ENCODE results near the gene SHISA7. TPM values are rescaled to one million over a fixed set of nuclear protein-coding genes. Genes with fewer than 3 reads are reported as not detected.

SHISA7 gene
- total and polyA plus RNA-seq, 2 of the 4 experiments (the other 2 are of a cell fraction), result not detected

DNA sequence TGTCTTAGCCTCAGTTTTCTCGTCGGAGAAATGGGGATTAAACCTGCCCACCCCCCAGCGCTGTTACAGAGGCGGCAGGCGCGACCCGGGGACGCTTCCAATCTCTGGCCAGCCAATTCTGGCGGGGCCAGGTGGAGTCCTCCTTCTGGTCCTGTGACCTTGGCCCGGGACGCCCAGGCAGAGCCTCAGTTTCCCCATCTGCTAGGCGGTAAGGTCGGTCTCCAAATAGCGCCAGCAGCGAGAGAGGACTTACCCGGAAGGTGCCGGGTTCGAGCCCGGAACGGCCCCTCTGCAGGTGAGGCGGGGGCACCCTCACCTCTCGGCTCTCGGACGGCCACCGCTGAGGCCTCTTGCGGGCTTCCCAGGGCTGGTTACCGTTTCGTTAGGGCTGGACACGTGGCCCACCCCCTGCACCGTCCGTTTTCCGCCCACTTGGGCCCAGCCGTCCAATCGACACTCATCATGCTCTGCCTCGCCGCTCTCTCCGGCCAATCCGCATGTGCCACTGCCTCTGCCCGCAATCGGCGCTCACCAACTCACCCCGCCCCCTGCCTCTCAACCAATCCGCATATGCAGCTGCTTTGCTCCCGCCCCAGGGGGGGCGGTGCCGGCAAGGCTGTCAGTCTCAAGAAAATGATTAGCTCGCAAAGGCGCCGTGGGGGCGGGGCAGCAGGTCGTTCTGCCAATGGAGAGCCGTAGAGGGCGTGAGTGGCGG lies 18.3 kb upstream of the SHISA7 start, which contains the start of gene ISOC2:
Gene ISOC2 (minus strand): TSS at position 384 of the 715 bp plus-strand sequence. CDS start 5,156 bp downstream, outside the sequence.
- BruUV-seq (replicated peaks), result no TSS peak
- H3K14ac ChIP-seq (replicated peaks; ENCODE audit: low read depth, low read length), result peak within 1 kb of the TSS; percentile 80
- no peak for TF ChIP-seq BHLHE40 (IDR thresholded peaks at IDR 0.05; ENCODE audit: low read depth, low read length)
- 0 out of 2 replicates have a peak, but pooled peaks have one; percentile 0 for TF ChIP-seq CEBPB (IDR thresholded peaks at IDR 0.05; ENCODE audit: low read depth, low read length)
- no peak for TF ChIP-seq NFE2L2 (IDR thresholded peaks at IDR 0.05; ENCODE audit: low read depth, low read length)
- TF ChIP-seq RCOR1 (IDR thresholded peaks at IDR 0.05; ENCODE audit: insufficient replicate concordance, low read length), result peak; percentile 59
- peak; percentile 90 for TF ChIP-seq MXI1 (IDR thresholded peaks at IDR 0.05; ENCODE audit: borderline replicate concordance, low read depth, low read length)
- TF ChIP-seq RFX5 (IDR thresholded peaks at IDR 0.05; ENCODE audit: low read depth, low read length), result 0 out of 2 replicates have a peak, but pooled peaks have one; percentile 23
- no peak for TF ChIP-seq CHD1 (IDR thresholded peaks at IDR 0.05; ENCODE audit: low read depth, low read length)
- no peak for TF ChIP-seq SMC3 (IDR thresholded peaks at IDR 0.05; ENCODE audit: low read depth, low read length)
- TF ChIP-seq, protein P1, sequence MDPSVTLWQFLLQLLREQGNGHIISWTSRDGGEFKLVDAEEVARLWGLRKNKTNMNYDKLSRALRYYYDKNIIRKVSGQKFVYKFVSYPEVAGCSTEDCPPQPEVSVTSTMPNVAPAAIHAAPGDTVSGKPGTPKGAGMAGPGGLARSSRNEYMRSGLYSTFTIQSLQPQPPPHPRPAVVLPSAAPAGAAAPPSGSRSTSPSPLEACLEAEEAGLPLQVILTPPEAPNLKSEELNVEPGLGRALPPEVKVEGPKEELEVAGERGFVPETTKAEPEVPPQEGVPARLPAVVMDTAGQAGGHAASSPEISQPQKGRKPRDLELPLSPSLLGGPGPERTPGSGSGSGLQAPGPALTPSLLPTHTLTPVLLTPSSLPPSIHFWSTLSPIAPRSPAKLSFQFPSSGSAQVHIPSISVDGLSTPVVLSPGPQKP (IDR thresholded peaks at IDR 0.05; ENCODE audit: borderline replicate concordance, low read depth, low read length), result no peak
- peak; percentile 90 for TF ChIP-seq POLR2A (IDR thresholded peaks at IDR 0.05; ENCODE audit: low read depth, low read length)
- TF ChIP-seq, protein P2, sequence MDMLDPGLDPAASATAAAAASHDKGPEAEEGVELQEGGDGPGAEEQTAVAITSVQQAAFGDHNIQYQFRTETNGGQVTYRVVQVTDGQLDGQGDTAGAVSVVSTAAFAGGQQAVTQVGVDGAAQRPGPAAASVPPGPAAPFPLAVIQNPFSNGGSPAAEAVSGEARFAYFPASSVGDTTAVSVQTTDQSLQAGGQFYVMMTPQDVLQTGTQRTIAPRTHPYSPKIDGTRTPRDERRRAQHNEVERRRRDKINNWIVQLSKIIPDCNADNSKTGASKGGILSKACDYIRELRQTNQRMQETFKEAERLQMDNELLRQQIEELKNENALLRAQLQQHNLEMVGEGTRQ (IDR thresholded peaks at IDR 0.05; ENCODE audit: low read depth, low read length), result peak; percentile 97
- TF ChIP-seq, protein P3, sequence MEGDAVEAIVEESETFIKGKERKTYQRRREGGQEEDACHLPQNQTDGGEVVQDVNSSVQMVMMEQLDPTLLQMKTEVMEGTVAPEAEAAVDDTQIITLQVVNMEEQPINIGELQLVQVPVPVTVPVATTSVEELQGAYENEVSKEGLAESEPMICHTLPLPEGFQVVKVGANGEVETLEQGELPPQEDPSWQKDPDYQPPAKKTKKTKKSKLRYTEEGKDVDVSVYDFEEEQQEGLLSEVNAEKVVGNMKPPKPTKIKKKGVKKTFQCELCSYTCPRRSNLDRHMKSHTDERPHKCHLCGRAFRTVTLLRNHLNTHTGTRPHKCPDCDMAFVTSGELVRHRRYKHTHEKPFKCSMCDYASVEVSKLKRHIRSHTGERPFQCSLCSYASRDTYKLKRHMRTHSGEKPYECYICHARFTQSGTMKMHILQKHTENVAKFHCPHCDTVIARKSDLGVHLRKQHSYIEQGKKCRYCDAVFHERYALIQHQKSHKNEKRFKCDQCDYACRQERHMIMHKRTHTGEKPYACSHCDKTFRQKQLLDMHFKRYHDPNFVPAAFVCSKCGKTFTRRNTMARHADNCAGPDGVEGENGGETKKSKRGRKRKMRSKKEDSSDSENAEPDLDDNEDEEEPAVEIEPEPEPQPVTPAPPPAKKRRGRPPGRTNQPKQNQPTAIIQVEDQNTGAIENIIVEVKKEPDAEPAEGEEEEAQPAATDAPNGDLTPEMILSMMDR (conservative IDR thresholded peaks at IDR 0.05; ENCODE audit: low read depth, low read length), result no peak
- TF ChIP-seq MAFK (IDR thresholded peaks at IDR 0.05; ENCODE audit: low read depth, low read length), result peak; percentile 49; the same call in 1 of the 2 replicates

More for the DNA sequence above, 18.3 kb upstream of the SHISA7 start, which contains the start of gene ISOC2:
- Histone ChIP-seq H3K4ac (ENCODE audit: low read depth, low read length) (peak within 1 kb of the TSS; percentile 84), H4K5ac (ENCODE audit: low read depth, low read length) (peak within 1 kb of the TSS; percentile 80), H2BK5ac (ENCODE audit: low read depth, low read length, poor library complexity, severe bottlenecking) (peak within 1 kb of the TSS; percentile 44), H4K91ac (ENCODE audit: insufficient read depth, low read depth, low read length) (peak within 1 kb of the TSS; percentile 71), H2AFZ (replicated peaks; ENCODE audit: low read length, poor library complexity) (peak within 1 kb of the TSS; percentile 94), H3K9ac (ENCODE audit: low read depth, low read length) (peak within 1 kb of the TSS; percentile 62), H3K27me3 (ENCODE audit: control insufficient read depth, insufficient read depth, low read length) (no peaks in the 10 kb centered on the region), H2BK120ac (ENCODE audit: low read depth, low read length) (peak within 1 kb of the TSS; percentile 8; the same call in 1 of the 2 replicates), H2BK20ac (ENCODE audit: low read depth, low read length) (no peak within 1 kb of the TSS), H3K9me1 (ENCODE audit: insufficient read depth, low read length) (0 out of 2 replicates have a peak, but pooled peaks cover 4% of the 10 kb centered on the region), H2AK9ac (replicated peaks; ENCODE audit: low read depth, low read length, poor library complexity) (peak within 1 kb of the TSS; percentile 99), H3K18ac (ENCODE audit: low read depth, low read length) (peak within 1 kb of the TSS; percentile 14), H4K20me1 (ENCODE audit: insufficient read depth, low read length) (peaks cover 10% of the 10 kb centered on the region; the same call in 1 of the 2 replicates), H3K4me3 (ENCODE audit: insufficient read depth, low read depth, low read length) (peak within 1 kb of the TSS; percentile 65), H3K9me3 (ENCODE audit: control insufficient read depth, insufficient read depth, low read length) (no peaks in the 10 kb centered on the region), H3K36me3 (ENCODE audit: control insufficient read depth, insufficient read depth, low read length) (no peaks in the 10 kb centered on the region), H4K8ac (ENCODE audit: low read depth in 2 of 2, low read length in 2 of 2) (peak within 1 kb of the TSS; percentile 96 to 98), H2BK15ac (ENCODE audit: low read depth, low read length) (no peak within 1 kb of the TSS), H2AK5ac (ENCODE audit: low read depth, low read length) (peak within 1 kb of the TSS; percentile 62), H3K4me2 (ENCODE audit: low read depth, low read length) (peak within 1 kb of the TSS; percentile 91), H3K23ac (ENCODE audit: low read depth, low read length) (peak within 1 kb of the TSS; percentile 46), H3K27ac (ENCODE audit: insufficient read depth, low read length) (peak within 1 kb of the TSS; percentile 66), H3K79me1 (ENCODE audit: low read depth in 1 of 2, low read length in 2 of 2) (peaks cover 5 to 28% of the 10 kb centered on the region in 2 experiments; a peak in 3 of 4 replicates), H3K4me1 (ENCODE audit: control insufficient read depth, insufficient read depth, low read length) (peaks cover 3% of the 10 kb centered on the region; the same call in 1 of the 2 replicates), H3K56ac (ENCODE audit: extremely low read depth, insufficient read depth, low read length) (peak within 1 kb of the TSS; percentile 64; the same call in 1 of the 2 replicates)
- DNase-seq, result peak; percentile 100
- dilution Hi-C loops (cut with HindIII; ENCODE audit: low sequenced_read_pairs, unreplicated experiment), result no loop called here
- intact Hi-C loops (cut with micrococcal nuclease), result loop anchor here (2.0 kb wide), 1 partner anchor 145 kb away; no protein-coding TSS in a partner anchor
- in situ Hi-C loops (cut with MboI; ENCODE audit: low sequenced_read_pairs), result no loop called here
- POLR2A ChIA-PET (ENCODE audit: unreplicated experiment), result no interaction called here
- ATAC-seq (ENCODE audit: low read depth), result peak; percentile 95
- 1% methylated on average over 33 of the region's 54 CpGs; no CpG with 5 or more reads in 1 of the 2 experiments for WGBS, 2 experiments (ENCODE audit: extremely low coverage in 2 of 2, insufficient read length in 1 of 2)
- CTCF ChIA-PET, result interaction anchor here (1.0 kb wide), 2 partner anchors 15 to 42 kb away, joined by 3 to 6 read pairs; partner anchors contain the start of gene ZNF628

Measured in IMR-90 (cell line).